ENCODE measurements around the gene APAF1. TPM values are rescaled to one million over a fixed set of nuclear protein-coding genes. Genes with fewer than 3 reads are reported as not detected.

Gene APAF1
- total RNA-seq, 1 experiment from 2014 or later = 10.1 TPM

- Histone ChIP-seq H3K9ac (ENCODE audit: low read length) (no peak overlapping the region), H3K27ac (ENCODE audit: low read length) (no peak overlapping the region), H2AFZ (ENCODE audit: low read length) (no peak overlapping the region), H4K20me1 (ENCODE audit: low read length) (no peaks in the 10 kb centered on the region), H3K9me3 (ENCODE audit: low read length) (no peaks in the 10 kb centered on the region), H3K4me3 (ENCODE audit: low read length) (no peak overlapping the region), H3F3A (ENCODE audit: low read length, unreplicated experiment) (no peaks in the 10 kb centered on the region), H3K4me1 (ENCODE audit: insufficient read depth, low read length) (no peaks in the 10 kb centered on the region), H3K36me3 (ENCODE audit: low read depth, low read length) (no peaks in the 10 kb centered on the region), H3K27me3 (ENCODE audit: low read length) (no peaks in the 10 kb centered on the region), H3K79me2 (ENCODE audit: low read length) (no peaks in the 10 kb centered on the region), H3K9me2 (replicated peaks; ENCODE audit: low read length) (no peaks in the 10 kb centered on the region), H3K4me2 (ENCODE audit: low read length) (no peak overlapping the region)
- TF ChIP-seq EZH2phosphoT487 (IDR thresholded peaks at IDR 0.05; ENCODE audit: borderline replicate concordance, low read length) (no peak), EZH2 (IDR thresholded peaks at IDR 0.05; ENCODE audit: low read length, unreplicated experiment) (no peak), CTCF (conservative IDR thresholded peaks at IDR 0.05; ENCODE audit: low read depth, low read length) (no peak)
- POLR2A ChIA-PET (ENCODE audit: unreplicated experiment) = no interaction called here
- CTCF ChIA-PET = no interaction called here
- ATAC-seq (no peak), DNase-seq (no peak)
- no TSS peak for BruUV-seq (replicated peaks)
- intact Hi-C loops (cut with micrococcal nuclease) = no loop called here
These were observed 76.2 kb downstream of the APAF1 start for GRCh38 chr12:98721204-98721702.

GRCh38 chr12:98724384-98725155 is 79.5 kb downstream of the APAF1 start:
- H3K27ac ChIP-seq (ENCODE audit: low read length) = no peak overlapping the region
- CTCF ChIA-PET = interaction anchor here (0.6 kb wide), 1 partner anchor 75 kb away, joined by 3 read pairs; no protein-coding TSS in a partner anchor

More at GRCh38 chr12:98724384-98725155, 79.5 kb downstream of the APAF1 start:
- intact Hi-C loops (cut with micrococcal nuclease) = no loop called here
- Histone ChIP-seq H3K36me3 (ENCODE audit: low read depth, low read length) (no peaks in the 10 kb centered on the region), H3K27me3 (ENCODE audit: low read length) (no peaks in the 10 kb centered on the region), H4K20me1 (ENCODE audit: low read length) (no peaks in the 10 kb centered on the region), H3K9ac (ENCODE audit: low read length) (no peak overlapping the region), H3K4me1 (ENCODE audit: insufficient read depth, low read length) (no peaks in the 10 kb centered on the region), H3K9me3 (ENCODE audit: low read length) (no peaks in the 10 kb centered on the region), H3F3A (ENCODE audit: low read length, unreplicated experiment) (no peaks in the 10 kb centered on the region), H2AFZ (ENCODE audit: low read length) (no peak overlapping the region), H3K79me2 (ENCODE audit: low read length) (no peaks in the 10 kb centered on the region), H3K9me2 (replicated peaks; ENCODE audit: low read length) (no peaks in the 10 kb centered on the region), H3K4me3 (ENCODE audit: low read length) (no peak overlapping the region), H3K4me2 (ENCODE audit: low read length) (no peak overlapping the region)
- BruUV-seq (replicated peaks) = no TSS peak
- DNase-seq = no peak
- TF ChIP-seq EZH2 (IDR thresholded peaks at IDR 0.05; ENCODE audit: low read length, unreplicated experiment) = no peak
- no peak for TF ChIP-seq CTCF (conservative IDR thresholded peaks at IDR 0.05; ENCODE audit: low read depth, low read length)
- TF ChIP-seq EZH2phosphoT487 (IDR thresholded peaks at IDR 0.05; ENCODE audit: borderline replicate concordance, low read length) = no peak
- peak; percentile 35; the same call in 1 of the 2 replicates for ATAC-seq
- POLR2A ChIA-PET (ENCODE audit: unreplicated experiment) = no interaction called here
